Tibial nerve (tissue), 4 donors: Measurements from ENCODE around the gene BIK. TPM values are rescaled to one million over a fixed set of nuclear protein-coding genes. Genes with fewer than 3 reads are reported as not detected.

Experiments
- DNase-seq, 2 donors: peaks; one replicate each; pipeline ENCODE4 v3.0.0-alpha.2; 2019; ENCODE audit warnings: low spot score in 2 of 2
- H3K27ac ChIP-seq, 4 donors: fragments of 200-600 bp; sonication (generic) in 3 of 4; one replicate each; pipeline ENCODE4 v1.5.1; 2017 to 2019; ENCODE audit warnings: mild to moderate bottlenecking in 1 of 4
- H3K27me3 ChIP-seq, 2 donors: fragments of 200-600 bp; sonication (generic) in 1 of 2; one replicate each; pipeline versions ENCODE4 v1.5.1 to v1.6.0; 2017 to 2019
- H3K36me3 ChIP-seq, 3 donors: fragments of 200-600 bp; sonication (generic); one replicate each; pipeline ENCODE4 v1.5.1; 2018 to 2019
- H3K4me1 ChIP-seq, 4 donors: fragments of 200-600 bp; sonication (generic) in 3 of 4; one replicate each; pipeline ENCODE4 v1.5.1; 2017 to 2019
- H3K4me3 ChIP-seq, 4 donors: fragments of 200-600 bp; sonication (generic) in 3 of 4; one replicate each; pipeline ENCODE4 v1.5.1; 2017 to 2019; ENCODE audit warnings: mild to moderate bottlenecking in 1 of 4, moderate library complexity in 1 of 4
- H3K9me3 ChIP-seq, 4 donors: fragments of 200-600 bp; sonication (generic) in 3 of 4; one replicate each; pipeline ENCODE4 v1.5.1; 2017 to 2019
- CTCF ChIP-seq, 5 experiments: fragments of 200-600 bp in 3 of 5; fragments of 450-650 bp in 2 of 5; sonication (generic) in 3 of 5; IDR thresholded peaks; one replicate each; pipeline ENCODE4 v1.5.1; 2016 to 2019; ENCODE audit warnings: antibody characterized with exemption in 5 of 5, mild to moderate bottlenecking in 3 of 5, moderate library complexity in 2 of 5
- EP300 ChIP-seq, 2 donors: sonication (generic); formaldehyde crosslinking; IDR thresholded peaks; one replicate each; pipeline ENCODE4 v1.6.1; 2017; ENCODE audit warnings: antibody characterized with exemption in 2 of 2, mild to moderate bottlenecking in 1 of 2
- POLR2A ChIP-seq, 2 donors: fragments of 450-650 bp; IDR thresholded peaks; one replicate each; pipeline ENCODE4 v1.6.1; 2017; ENCODE audit warnings: antibody characterized with exemption in 2 of 2, mild to moderate bottlenecking in 2 of 2, moderate library complexity in 2 of 2
- WGBS, 2 donors: methylation state at CpG; one replicate each; pipeline ENCODE4 v1.1.5; 2018; 5-methylcytosine and 5-hydroxymethylcytosine counted together
- total RNA-seq, 4 donors: library from RNA; depleted of rRNA; stranded (reverse); fragments of >200 nt; gene quantifications; one replicate each; pipeline ENCODE4 v1.1.0, GENCODE V29; 2016

BIK gene
- total RNA-seq, 4 donors from 2014 or later: not detected

- 72 to 84% methylated on average over 8 of the region's 8 CpGs for WGBS, 2 donors
- Histone ChIP-seq H3K27me3 (peaks cover 0 to 25% of the 10 kb centered on the region in 2 donors), H3K9me3 (no peaks in the 10 kb centered on the region), H3K36me3 (no peaks in the 10 kb centered on the region), H3K27ac (no peak overlapping the region), H3K4me1 (peaks cover 0 to 17% (median 14%) of the 10 kb centered on the region in 4 donors), H3K4me3 (no peak overlapping the region)
- DNase-seq: no peak
- no peak for TF ChIP-seq CTCF (IDR thresholded peaks at IDR 0.05)
- no peak for TF ChIP-seq EP300 (IDR thresholded peaks at IDR 0.05)
- TF ChIP-seq POLR2A (IDR thresholded peaks at IDR 0.05): no peak
Measured at GRCh38 chr22:43106302-43106701, 4.2 kb upstream of the BIK start.

GRCh38 chr22:43109511-43109910 is 1.0 kb upstream of the BIK start:
- peaks cover 0 to 22% (median 19%) of the 10 kb centered on the region in 4 donors for H3K4me1 ChIP-seq
- peaks cover 0 to 57% of the 10 kb centered on the region in 2 donors for H3K27me3 ChIP-seq
- no peak overlapping the region for H3K27ac ChIP-seq
- no peak overlapping the region for H3K4me3 ChIP-seq
- no peaks in the 10 kb centered on the region for H3K9me3 ChIP-seq
- 38 to 55% methylated on average over 5 of the region's 5 CpGs for WGBS, 2 donors
- H3K36me3 ChIP-seq: no peaks in the 10 kb centered on the region
- TF ChIP-seq CTCF (IDR thresholded peaks at IDR 0.05) (no peak), EP300 (IDR thresholded peaks at IDR 0.05) (no peak), POLR2A (IDR thresholded peaks at IDR 0.05) (no peak)
- DNase-seq: no peak

- DNase-seq: no peak
- Histone ChIP-seq H3K36me3 (no peaks in the 10 kb centered on the region), H3K27me3 (peaks cover 0 to 61% of the 10 kb centered on the region in 2 donors), H3K4me3 (peak overlapping the region; percentile 35 to 62 (median 49)), H3K4me1 (peaks cover 0 to 22% (median 19%) of the 10 kb centered on the region in 4 donors), H3K27ac (no peak overlapping the region), H3K9me3 (no peaks in the 10 kb centered on the region)
- 4 to 9% methylated on average over 32 of the region's 32 CpGs for whole genome bisulfite sequencing, 2 donors
- TF ChIP-seq POLR2A (IDR thresholded peaks at IDR 0.05) (no peak), CTCF (IDR thresholded peaks at IDR 0.05) (no peak), EP300 (IDR thresholded peaks at IDR 0.05) (no peak)
Measured at GRCh38 chr22:43109921-43110443, 568 bp upstream of the BIK start.

- WGBS, 2 donors: 3 to 8% methylated on average over 26 to 46 of the region's 86 CpGs
- Histone ChIP-seq H3K36me3 (no peaks in the 10 kb centered on the region), H3K4me3 (peak overlapping the region; percentile 35 to 62 (median 49)), H3K4me1 (peaks cover 0 to 22% (median 19%) of the 10 kb centered on the region in 4 donors), H3K27me3 (peaks cover 0 to 71% of the 10 kb centered on the region in 2 donors), H3K9me3 (no peaks in the 10 kb centered on the region), H3K27ac (peak overlapping the region in 1 of 4 donors; percentile 46)
- no peak for DNase-seq
- no peak for TF ChIP-seq POLR2A (IDR thresholded peaks at IDR 0.05)
- TF ChIP-seq CTCF (IDR thresholded peaks at IDR 0.05): no peak
- TF ChIP-seq EP300 (IDR thresholded peaks at IDR 0.05): no peak
Measured at GRCh38 chr22:43110927-43111623, 525 bp downstream of the BIK start.

- no peak for DNase-seq
- TF ChIP-seq CTCF (IDR thresholded peaks at IDR 0.05): no peak
- no peak for TF ChIP-seq EP300 (IDR thresholded peaks at IDR 0.05)
- TF ChIP-seq POLR2A (IDR thresholded peaks at IDR 0.05): no peak
- Histone ChIP-seq H3K36me3 (no peaks in the 10 kb centered on the region), H3K4me3 (no peak overlapping the region), H3K27ac (no peak overlapping the region), H3K27me3 (peaks cover 0 to 73% of the 10 kb centered on the region in 2 donors), H3K9me3 (no peaks in the 10 kb centered on the region), H3K4me1 (peaks cover 0 to 22% (median 19%) of the 10 kb centered on the region in 4 donors)
- 43 to 52% methylated on average over 13 of the region's 13 CpGs for WGBS, 2 donors
Measured at GRCh38 chr22:43113526-43114251, 3.1 kb downstream of the BIK start.
